Trophoblast cell (in vitro differentiated cells and primary cell): Measurements from ENCODE around the gene KCNB1.

Source experiments
- DNase-seq, 2 donors: peaks; one replicate each; pipeline ENCODE4 v3.0.0-alpha.2; 2016
- H2AFZ ChIP-seq: 2 replicates; pipeline ENCODE4 v1.6.1; 2013; ENCODE audit warnings: low read length, moderate library complexity, mild to moderate bottlenecking; ENCODE audit not compliant: insufficient read depth, poor library complexity
- H2AK5ac ChIP-seq: 2 replicates; pipeline ENCODE4 v1.6.1; 2013; ENCODE audit warnings: mild to moderate bottlenecking, low read length
- H2BK120ac ChIP-seq: 2 replicates; pipeline ENCODE4 v1.6.1; 2013; ENCODE audit warnings: low read length, mild to moderate bottlenecking, moderate library complexity; ENCODE audit not compliant: insufficient read depth, poor library complexity
- H2BK12ac ChIP-seq: 2 replicates; pipeline ENCODE4 v1.6.1; 2013; ENCODE audit warnings: mild to moderate bottlenecking, low read length, moderate library complexity
- H2BK5ac ChIP-seq: 2 replicates; pipeline ENCODE4 v1.6.1; 2013; ENCODE audit warnings: low read length, low read depth, moderate library complexity, mild to moderate bottlenecking; ENCODE audit not compliant: poor library complexity
- H3K14ac ChIP-seq: 2 replicates; pipeline ENCODE4 v1.6.1; 2013; ENCODE audit warnings: mild to moderate bottlenecking, low read length
- H3K18ac ChIP-seq: 2 replicates; pipeline ENCODE4 v1.6.1; 2013; ENCODE audit warnings: mild to moderate bottlenecking, low read length
- H3K23ac ChIP-seq: 2 replicates; pipeline ENCODE4 v1.6.1; 2013; ENCODE audit warnings: low read length
- H3K27ac ChIP-seq: 2 replicates; pipeline ENCODE4 v1.5.1; 2013; ENCODE audit warnings: low read depth, mild to moderate bottlenecking, inconsistent platforms, low read length, moderate library complexity
- H3K27me3 ChIP-seq: 2 replicates; pipeline ENCODE4 v1.6.1; 2013; ENCODE audit warnings: inconsistent platforms, mild to moderate bottlenecking, low read length, moderate library complexity; ENCODE audit not compliant: insufficient read depth
- H3K36me3 ChIP-seq, 2 experiments: 1 replicate in 1 of 2; 2 replicates in 1 of 2; pipeline ENCODE4 v1.6.1; 2013; ENCODE audit warnings: low read length in 2 of 2, mild to moderate bottlenecking in 2 of 2, moderate library complexity in 1 of 2; ENCODE audit not compliant: insufficient read depth in 2 of 2, control insufficient read depth in 1 of 2
- H3K4ac ChIP-seq: 2 replicates; pipeline ENCODE4 v1.6.1; 2013; ENCODE audit warnings: low read depth, mild to moderate bottlenecking, low read length, moderate library complexity
- H3K4me1 ChIP-seq, 2 experiments: 1 replicate in 1 of 2; 2 replicates in 1 of 2; pipeline ENCODE4 v1.6.1; 2013; ENCODE audit warnings: low read length in 2 of 2, mild to moderate bottlenecking in 2 of 2, moderate library complexity in 1 of 2; ENCODE audit not compliant: insufficient read depth in 2 of 2, control insufficient read depth in 1 of 2
- H3K4me2 ChIP-seq: 2 replicates; pipeline ENCODE4 v1.6.1; 2013; ENCODE audit warnings: inconsistent platforms, mild to moderate bottlenecking, low read length, moderate library complexity
- H3K4me3 ChIP-seq: 2 replicates; pipeline ENCODE4 v1.5.1; 2013; ENCODE audit warnings: mild to moderate bottlenecking, low read depth, low read length, inconsistent platforms
- H3K79me1 ChIP-seq: one replicate; pipeline ENCODE4 v1.6.1; 2013; ENCODE audit warnings: low read length
- H3K79me2 ChIP-seq: 2 replicates; pipeline ENCODE4 v1.6.1; 2013; ENCODE audit warnings: low read length, mild to moderate bottlenecking; ENCODE audit not compliant: control insufficient read depth, insufficient read depth, poor library complexity
- H3K9ac ChIP-seq: 2 replicates; pipeline ENCODE4 v1.6.1; 2013; ENCODE audit warnings: mild to moderate bottlenecking, low read length
- H3K9me3 ChIP-seq: 2 replicates; pipeline ENCODE4 v1.6.1; 2013; ENCODE audit warnings: low read depth, mild to moderate bottlenecking, control low read depth, inconsistent platforms, low read length; ENCODE audit not compliant: insufficient read depth
- H4K12ac ChIP-seq: 2 replicates; pipeline ENCODE4 v1.6.1; 2013; ENCODE audit warnings: low read depth, mild to moderate bottlenecking, low read length, moderate library complexity
- H4K8ac ChIP-seq: 2 replicates; pipeline ENCODE4 v1.6.1; 2013; ENCODE audit warnings: low read depth, mild to moderate bottlenecking, low read length, moderate library complexity
- H4K91ac ChIP-seq: one replicate; pipeline ENCODE4 v1.6.1; 2013; ENCODE audit warnings: low read depth, mild to moderate bottlenecking, low read length, moderate library complexity
- WGBS: extraction: QIAGEN DNeasy Blood & Tissue Kit; methylation state at CpG from one replicate; pipeline ENCODE4 v1.1.7; 2013; ENCODE audit warnings: missing lambda C conversion rate; ENCODE audit not compliant: insufficient read length, insufficient coverage; ENCODE audit errors: extremely low coverage; 5-methylcytosine and 5-hydroxymethylcytosine counted together

Gene KCNB1

DNA sequence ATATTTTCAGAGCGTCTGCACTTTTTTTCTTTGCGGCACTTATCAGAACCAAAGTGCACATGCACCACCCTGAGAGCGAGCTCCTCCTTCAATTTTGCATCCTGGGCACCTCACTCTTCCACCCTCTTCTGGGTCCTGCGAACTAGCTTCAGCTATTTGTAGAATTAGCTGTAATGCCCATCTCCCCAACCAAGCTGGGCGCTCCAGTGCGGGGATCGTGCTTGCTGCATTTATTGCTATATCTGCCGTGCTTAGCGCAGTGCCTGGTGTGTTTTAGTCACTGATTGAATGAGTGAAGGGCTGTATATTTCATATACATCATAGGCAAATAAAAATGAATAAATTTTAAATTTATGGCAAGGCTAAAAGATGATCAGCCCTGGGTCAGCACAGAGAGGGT, 75.8 kb downstream of the KCNB1 start:
- Histone ChIP-seq H4K91ac (no peak overlapping the region), H3K79me1 (no peaks in the 10 kb centered on the region), H3K18ac (no peak overlapping the region), H3K4ac (no peak overlapping the region), H2BK12ac (no peak overlapping the region), H3K4me3 (no peak overlapping the region), H2BK120ac (no peak overlapping the region), H4K8ac (no peak overlapping the region), H3K36me3 (no peaks in the 10 kb centered on the region), H3K14ac (no peak overlapping the region), H3K23ac (no peak overlapping the region), H3K4me1 (no peaks in the 10 kb centered on the region), H3K9me3 (peaks cover 2% of the 10 kb centered on the region), H3K9ac (no peak overlapping the region), H2AK5ac (no peak overlapping the region), H3K79me2 (no peaks in the 10 kb centered on the region), H2BK5ac (no peak overlapping the region), H3K27ac (no peak overlapping the region), H2AFZ (no peak overlapping the region), H3K4me2 (no peak overlapping the region), H4K12ac (no peak overlapping the region), H3K27me3 (no peaks in the 10 kb centered on the region)
- no peak for DNase-seq
- WGBS: no CpG with 5 or more reads among the region's 9 CpGs

DNA sequence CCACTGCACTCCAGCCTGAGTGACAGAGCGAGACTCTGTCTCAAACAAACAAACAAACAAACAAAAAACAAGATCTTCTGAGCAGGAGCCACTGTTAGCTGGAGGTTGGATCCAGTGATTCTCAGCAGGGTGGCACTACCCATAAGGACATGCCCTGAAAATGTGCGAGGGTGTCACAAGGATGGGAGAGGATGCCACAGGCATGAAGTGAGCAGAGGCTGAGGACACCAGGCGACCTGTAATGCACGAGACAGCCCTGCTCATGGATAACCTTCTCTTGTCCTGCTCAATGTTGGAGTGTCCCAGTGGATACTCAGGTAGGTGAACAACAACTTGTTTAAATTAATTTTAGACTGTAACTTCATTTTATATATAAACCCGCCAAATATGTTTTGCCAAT, 76.8 kb downstream of the KCNB1 start:
- Histone ChIP-seq H3K18ac (no peak overlapping the region), H3K9ac (no peak overlapping the region), H3K4me3 (peak overlapping the region; percentile 53), H3K14ac (no peak overlapping the region), H4K12ac (no peak overlapping the region), H4K91ac (no peak overlapping the region), H2BK120ac (no peak overlapping the region), H3K23ac (peak overlapping the region; percentile 66), H2AFZ (no peak overlapping the region), H3K4me2 (no peak overlapping the region), H4K8ac (no peak overlapping the region), H3K27me3 (no peaks in the 10 kb centered on the region), H2BK12ac (no peak overlapping the region), H3K36me3 (no peaks in the 10 kb centered on the region), H3K4ac (no peak overlapping the region), H3K79me2 (no peaks in the 10 kb centered on the region), H2AK5ac (no peak overlapping the region), H3K9me3 (peaks cover 2% of the 10 kb centered on the region), H3K27ac (no peak overlapping the region), H3K4me1 (no peaks in the 10 kb centered on the region), H3K79me1 (no peaks in the 10 kb centered on the region), H2BK5ac (no peak overlapping the region)
- no CpG with 5 or more reads among the region's 5 CpGs for WGBS
- DNase-seq: no peak

DNA sequence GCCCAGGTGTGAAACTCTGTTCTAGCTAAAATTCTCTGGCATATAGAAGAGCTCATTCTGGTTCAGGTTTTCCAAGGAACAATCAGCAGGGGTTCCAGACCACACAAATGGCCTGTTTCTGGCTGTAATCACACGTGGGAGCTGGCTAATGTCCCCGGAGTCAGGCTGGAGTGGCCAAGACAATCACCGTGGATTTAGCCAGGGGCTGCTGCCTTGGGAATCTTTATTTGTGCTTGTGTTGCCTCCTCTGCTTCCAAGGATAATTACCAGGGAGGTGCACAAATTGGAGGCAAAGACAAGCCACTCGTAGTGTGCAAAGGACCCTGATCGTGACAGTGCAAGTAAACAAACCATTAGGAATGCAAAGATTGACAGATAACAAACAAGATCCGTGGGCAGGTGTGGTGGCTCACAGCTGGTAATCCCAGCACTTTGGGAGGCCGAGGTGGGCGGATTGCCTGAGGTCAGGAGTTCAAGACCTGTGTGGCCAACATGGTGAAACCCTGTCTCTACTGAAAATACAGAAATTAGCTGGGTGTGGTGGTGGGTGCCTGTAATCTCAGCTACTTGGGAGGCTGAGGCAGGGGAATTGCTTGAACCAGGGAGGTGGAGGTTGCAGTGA, 77.3 kb downstream of the KCNB1 start:
- no CpG with 5 or more reads among the region's 8 CpGs for WGBS
- Histone ChIP-seq H4K8ac (no peak overlapping the region), H3K4me3 (no peak overlapping the region)

DNA sequence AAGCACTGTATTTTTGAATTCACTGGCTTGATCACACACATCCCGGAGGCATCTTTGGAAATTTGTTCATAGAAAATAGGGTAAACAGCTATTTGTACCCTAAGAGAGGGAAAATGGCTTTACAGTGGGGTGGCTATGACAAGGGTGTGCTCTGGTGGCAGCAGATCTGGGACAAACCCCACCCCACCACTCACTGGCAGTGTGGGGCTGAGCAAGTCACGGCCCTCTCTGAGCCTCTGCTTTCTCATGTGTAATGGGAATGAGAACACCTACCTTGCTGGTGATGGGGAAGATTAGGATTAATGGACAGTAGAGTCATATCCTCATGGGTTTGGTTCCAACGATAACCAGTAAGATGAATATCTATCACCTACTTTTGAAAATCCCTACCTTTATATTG, 78.0 kb downstream of the KCNB1 start:
- no peak overlapping the region for H4K8ac ChIP-seq
- no peaks in the 10 kb centered on the region for H3K36me3 ChIP-seq
- H3K79me2 ChIP-seq: no peaks in the 10 kb centered on the region
- peaks cover 2% of the 10 kb centered on the region for H3K9me3 ChIP-seq
- no peak overlapping the region for H3K27ac ChIP-seq
- no peaks in the 10 kb centered on the region for H3K4me1 ChIP-seq
- H3K14ac ChIP-seq: no peak overlapping the region
- H3K23ac ChIP-seq: no peak overlapping the region
- H3K27me3 ChIP-seq: no peaks in the 10 kb centered on the region
- no peak overlapping the region for H2BK12ac ChIP-seq
- H3K4me3 ChIP-seq: no peak overlapping the region
- no peak for DNase-seq
- H3K4ac ChIP-seq: no peak overlapping the region
- H4K12ac ChIP-seq: no peak overlapping the region
- no peak overlapping the region for H4K91ac ChIP-seq
- no CpG with 5 or more reads among the region's 3 CpGs for WGBS
- no peak overlapping the region for H2BK120ac ChIP-seq
- H3K18ac ChIP-seq: no peak overlapping the region
- H2BK5ac ChIP-seq: no peak overlapping the region
- no peaks in the 10 kb centered on the region for H3K79me1 ChIP-seq
- H2AFZ ChIP-seq: no peak overlapping the region
- H2AK5ac ChIP-seq: no peak overlapping the region
- H3K9ac ChIP-seq: no peak overlapping the region
- H3K4me2 ChIP-seq: no peak overlapping the region

More for the DNA sequence above, 77.3 kb downstream of the KCNB1 start:
- H3K79me1 ChIP-seq: no peaks in the 10 kb centered on the region
- H3K27ac ChIP-seq: no peak overlapping the region
- H3K4me2 ChIP-seq: no peak overlapping the region
- no peak for DNase-seq
- H3K36me3 ChIP-seq: no peaks in the 10 kb centered on the region
- no peak overlapping the region for H4K91ac ChIP-seq
- no peak overlapping the region for H3K4ac ChIP-seq
- no peaks in the 10 kb centered on the region for H3K79me2 ChIP-seq
- H2BK12ac ChIP-seq: no peak overlapping the region
- no peak overlapping the region for H3K14ac ChIP-seq
- H2BK5ac ChIP-seq: no peak overlapping the region
- no peak overlapping the region for H2AFZ ChIP-seq
- H2AK5ac ChIP-seq: no peak overlapping the region
- H2BK120ac ChIP-seq: no peak overlapping the region
- H3K9ac ChIP-seq: no peak overlapping the region
- no peak overlapping the region for H4K12ac ChIP-seq
- H3K4me1 ChIP-seq: no peaks in the 10 kb centered on the region
- H3K27me3 ChIP-seq: no peaks in the 10 kb centered on the region
- H3K9me3 ChIP-seq: peaks cover 2% of the 10 kb centered on the region
- H3K23ac ChIP-seq: no peak overlapping the region
- no peak overlapping the region for H3K18ac ChIP-seq
